AG04450 (cell line): ENCODE data around the gene FGFBP2. TPM values are rescaled to one million over a fixed set of nuclear protein-coding genes. Genes with fewer than 3 reads are reported as not detected.
A peak's percentile ranks its signal among the peaks of the same experiment; 100 is the strongest.
"Not testable (repeated sequence)": the region's sequence is repeated elsewhere in the genome, so short reads cannot be mapped to it uniquely, and the experiment has no call there.

Experiments used
- CTCF ChIA-PET: fragments of 300-600, 350-600 bp; formaldehyde crosslinking; extraction: SDS; loops from one replicate; lab custom pipeline; 2022; ENCODE audit warnings: antibody characterized with exemption, inconsistent platforms; lab: Charles Lee
- POLR2A ChIA-PET: fragments of 350-600 bp; formaldehyde crosslinking; extraction: SDS; loops from one replicate; lab custom pipeline; 2021; ENCODE audit warnings: antibody characterized with exemption, inconsistent platforms; lab: Yijun Ruan, JAX
- DNase-seq: peaks from one replicate; pipeline ENCODE4 v3.0.0-alpha.2; 2011; ENCODE audit warnings: low read depth, low spot score
- H3K27ac ChIP-seq: one replicate; pipeline ENCODE4 v1.5.1; 2012; ENCODE audit warnings: low read depth, low read length, control low read depth
- H3K27me3 ChIP-seq: one replicate; pipeline ENCODE4 v1.6.0; 2012; ENCODE audit warnings: low read length; ENCODE audit not compliant: control insufficient read depth, insufficient read depth
- H3K4me3 ChIP-seq: 2 replicates; pipeline ENCODE4 v1.5.1; 2011; ENCODE audit warnings: mild to moderate bottlenecking, low read depth, low read length, control low read depth
- H3K9me3 ChIP-seq: 2 replicates; pipeline ENCODE4 v1.5.1; 2012; ENCODE audit warnings: low read length; ENCODE audit not compliant: control insufficient read depth, insufficient read depth
- polyA plus RNA-seq: library from polyadenylated mRNA; depleted of rRNA; stranded (reverse); fragments of >200 nt; gene quantifications from 2 replicates; pipeline ENCODE4 v1.2.3, GENCODE V29; 2011
- TF ChIP-seq, protein P1 (sequence below): IDR thresholded peaks from 2 replicates; pipeline ENCODE4 v1.5.1; 2011; ENCODE audit warnings: low read depth, low read length, control low read depth, inconsistent platforms

Gene FGFBP2
- polyA plus RNA-seq, 1 experiment: not detected

DNA sequence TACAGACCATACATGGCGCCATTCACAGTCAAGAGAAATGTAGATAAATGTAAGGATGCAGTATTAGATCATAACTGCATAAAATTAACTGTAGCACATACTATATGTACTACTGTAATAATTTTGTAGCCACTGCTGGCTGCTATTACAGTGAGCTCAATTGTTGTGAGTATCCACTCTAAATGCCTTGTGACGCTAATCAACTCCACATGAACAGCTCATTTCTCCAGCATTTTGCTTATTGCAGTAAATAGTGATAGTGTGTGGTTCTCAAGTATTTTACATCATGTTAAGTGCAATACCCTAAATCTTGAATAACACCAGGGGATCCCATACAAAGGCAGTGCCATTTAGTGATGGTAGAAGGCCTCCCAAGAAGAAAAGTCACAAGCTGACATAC lies 45.7 kb downstream of the FGFBP2 start:
- TF ChIP-seq, protein P1, sequence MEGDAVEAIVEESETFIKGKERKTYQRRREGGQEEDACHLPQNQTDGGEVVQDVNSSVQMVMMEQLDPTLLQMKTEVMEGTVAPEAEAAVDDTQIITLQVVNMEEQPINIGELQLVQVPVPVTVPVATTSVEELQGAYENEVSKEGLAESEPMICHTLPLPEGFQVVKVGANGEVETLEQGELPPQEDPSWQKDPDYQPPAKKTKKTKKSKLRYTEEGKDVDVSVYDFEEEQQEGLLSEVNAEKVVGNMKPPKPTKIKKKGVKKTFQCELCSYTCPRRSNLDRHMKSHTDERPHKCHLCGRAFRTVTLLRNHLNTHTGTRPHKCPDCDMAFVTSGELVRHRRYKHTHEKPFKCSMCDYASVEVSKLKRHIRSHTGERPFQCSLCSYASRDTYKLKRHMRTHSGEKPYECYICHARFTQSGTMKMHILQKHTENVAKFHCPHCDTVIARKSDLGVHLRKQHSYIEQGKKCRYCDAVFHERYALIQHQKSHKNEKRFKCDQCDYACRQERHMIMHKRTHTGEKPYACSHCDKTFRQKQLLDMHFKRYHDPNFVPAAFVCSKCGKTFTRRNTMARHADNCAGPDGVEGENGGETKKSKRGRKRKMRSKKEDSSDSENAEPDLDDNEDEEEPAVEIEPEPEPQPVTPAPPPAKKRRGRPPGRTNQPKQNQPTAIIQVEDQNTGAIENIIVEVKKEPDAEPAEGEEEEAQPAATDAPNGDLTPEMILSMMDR: no peak
- H3K4me3 ChIP-seq: no peak overlapping the region
- H3K27me3 ChIP-seq: no peaks in the 10 kb centered on the region
- ChIA-PET POLR2A (no interaction called here), CTCF (interaction anchor here (1.0 to 1.1 kb wide), 2 partner anchors 39 to 112 kb away, joined by 3 read pairs; no protein-coding TSS in a partner anchor)
- H3K27ac ChIP-seq: no peak overlapping the region
- no peak for DNase-seq
- no peaks in the 10 kb centered on the region; the same call in 1 of the 2 replicates for H3K9me3 ChIP-seq

DNA sequence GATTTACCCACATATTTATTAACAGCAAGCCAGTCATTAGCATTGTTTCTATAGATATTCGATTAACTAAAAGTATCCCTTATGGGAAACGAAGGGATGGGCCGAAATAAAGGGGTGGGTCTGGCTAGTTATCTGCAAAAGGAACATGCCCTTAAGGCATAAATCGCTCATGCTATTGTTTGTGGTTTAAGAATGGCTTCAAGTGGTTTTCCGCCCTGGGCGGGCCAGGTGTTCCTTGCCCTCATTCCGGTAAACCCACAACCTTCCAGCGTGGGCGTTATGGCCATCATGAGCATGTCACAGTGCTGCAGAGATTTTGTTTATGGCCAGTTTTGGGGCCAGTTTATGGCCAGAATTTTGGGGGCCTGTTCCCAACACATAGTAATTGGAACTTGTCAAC lies 46.6 kb downstream of the FGFBP2 start:
- H3K9me3 ChIP-seq, POLR2A ChIA-PET, H3K4me3 ChIP-seq, H3K27me3 ChIP-seq, CTCF ChIA-PET, H3K27ac ChIP-seq, DNase-seq: not testable (repeated sequence)

DNA sequence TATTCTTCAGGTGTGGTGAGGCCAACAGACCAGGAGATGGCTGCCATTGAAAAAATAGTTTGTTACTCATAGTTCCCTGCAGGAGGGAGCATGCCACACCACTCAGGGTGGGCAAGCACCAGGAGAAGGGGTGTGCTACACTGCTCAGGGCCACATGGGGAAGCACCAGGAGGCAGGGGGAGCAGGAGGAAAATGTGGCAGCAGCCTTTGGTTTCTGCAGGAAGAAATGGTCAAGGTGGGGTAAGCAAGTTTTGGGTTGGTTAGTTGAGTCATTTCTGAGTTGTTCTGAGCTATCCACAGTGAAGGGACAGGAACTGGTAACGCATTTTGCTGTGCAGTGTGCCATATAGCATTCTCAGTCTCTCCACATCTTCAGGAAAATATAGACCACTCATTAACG lies 48.2 kb downstream of the FGFBP2 start:
- H3K27me3 ChIP-seq: no peaks in the 10 kb centered on the region
- H3K27ac ChIP-seq: no peak overlapping the region
- TF ChIP-seq, protein P1: no peak
- POLR2A ChIA-PET: no interaction called here
- H3K9me3 ChIP-seq: no peaks in the 10 kb centered on the region; the same call in 1 of the 2 replicates
- H3K4me3 ChIP-seq: no peak overlapping the region
- DNase-seq: no peak
- CTCF ChIA-PET: no interaction called here

DNA sequence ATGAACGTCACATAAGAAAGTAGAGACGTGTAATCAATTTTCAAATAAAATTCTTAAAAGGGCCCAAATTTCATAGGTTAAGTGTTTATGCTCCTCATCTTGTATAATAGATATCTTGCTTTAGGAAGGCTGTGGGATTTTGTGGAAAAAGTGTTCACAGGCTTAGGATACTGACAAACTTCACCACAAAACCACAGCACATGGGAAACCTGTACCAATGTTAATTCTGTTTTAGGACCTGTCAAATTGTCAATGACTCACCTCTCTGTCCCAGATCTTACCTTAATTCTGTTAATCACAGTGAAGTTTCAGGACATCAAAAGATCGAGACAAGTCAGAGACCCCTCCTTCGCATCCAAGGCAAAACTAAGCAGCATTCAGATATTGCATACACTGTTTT lies 48.7 kb downstream of the FGFBP2 start:
- ChIA-PET CTCF (interaction anchor here (2.1 kb wide), 1 partner anchor 32 kb away, joined by 6 read pairs; no protein-coding TSS in a partner anchor), POLR2A (no interaction called here)
- H3K27ac ChIP-seq: no peak overlapping the region
- TF ChIP-seq, protein P1: no peak
- H3K4me3 ChIP-seq: no peak overlapping the region
- H3K9me3 ChIP-seq: no peaks in the 10 kb centered on the region; the same call in 1 of the 2 replicates
- H3K27me3 ChIP-seq: no peaks in the 10 kb centered on the region
- DNase-seq: no peak

DNA sequence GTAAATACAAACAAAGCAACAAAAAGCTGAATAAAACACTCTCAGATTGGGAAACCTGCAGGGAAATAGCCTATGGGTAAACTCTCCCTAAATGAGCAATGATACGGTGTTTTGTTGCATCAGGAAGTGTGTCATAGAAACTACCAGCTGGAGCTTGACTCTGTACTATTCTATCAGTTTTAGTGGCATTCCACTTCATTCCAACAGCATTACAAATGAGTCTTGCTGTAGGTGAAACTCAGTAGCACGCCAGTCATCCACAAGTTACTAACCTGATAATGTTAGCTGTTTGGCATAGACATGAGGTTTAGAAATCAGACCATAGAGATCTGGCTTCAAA lies 49.4 kb downstream of the FGFBP2 start:
- no peak overlapping the region for H3K4me3 ChIP-seq
- H3K27me3 ChIP-seq: no peaks in the 10 kb centered on the region
- ChIA-PET POLR2A (no interaction called here), CTCF (interaction anchor here (2.1 kb wide), 1 partner anchor 31 kb away, joined by 6 read pairs; no protein-coding TSS in a partner anchor)
- DNase-seq: peak; percentile 71
- H3K27ac ChIP-seq: peak overlapping the region; percentile 69
- H3K9me3 ChIP-seq: peaks cover 4% of the 10 kb centered on the region; the same call in 1 of the 2 replicates
- TF ChIP-seq, protein P1: no peak
